H9 (cell line): ENCODE data around the gene UQCRFS1. TPM values are rescaled to one million over a fixed set of nuclear protein-coding genes. Genes with fewer than 3 reads are reported as not detected.

Source experiments
- DNase-seq: peaks from one replicate; pipeline ENCODE4 v3.0.0-alpha.2; 2017
- H2AFZ ChIP-seq: one replicate; pipeline ENCODE4 v1.6.1; 2013; ENCODE audit warnings: mild to moderate bottlenecking, low read length, control low read depth, moderate library complexity
- H2AK5ac ChIP-seq: 2 replicates; pipeline ENCODE4 v1.6.1; 2013; ENCODE audit warnings: low read length, control low read depth, mixed read lengths; ENCODE audit not compliant: insufficient read length
- H2BK120ac ChIP-seq: one replicate; pipeline ENCODE4 v1.6.1; 2013; ENCODE audit warnings: low read depth, mild to moderate bottlenecking, low read length, control low read depth, inconsistent platforms; ENCODE audit not compliant: poor library complexity, severe bottlenecking
- H2BK12ac ChIP-seq: 2 replicates; pipeline ENCODE4 v1.6.1; 2013; ENCODE audit warnings: low read length, control low read depth, mixed read lengths, low read depth; ENCODE audit not compliant: insufficient read length
- H2BK15ac ChIP-seq: 2 replicates; pipeline ENCODE4 v1.6.1; 2013; ENCODE audit warnings: low read depth, low read length, control low read depth
- H2BK20ac ChIP-seq: one replicate; pipeline ENCODE4 v1.6.1; 2013; ENCODE audit warnings: low read depth, mild to moderate bottlenecking, low read length, control low read depth, inconsistent platforms; ENCODE audit not compliant: poor library complexity, severe bottlenecking
- H2BK5ac ChIP-seq: 2 replicates; pipeline ENCODE4 v1.6.1; 2013; ENCODE audit warnings: low read length, control low read depth, mixed read lengths; ENCODE audit not compliant: insufficient read length
- H3K14ac ChIP-seq: 2 replicates; pipeline ENCODE4 v1.6.1; 2013; ENCODE audit warnings: low read length, control low read depth; ENCODE audit not compliant: insufficient read depth
- H3K18ac ChIP-seq: 2 replicates; pipeline ENCODE4 v1.6.1; 2013; ENCODE audit warnings: low read depth, mild to moderate bottlenecking, mixed read lengths, low read length, control low read depth; ENCODE audit not compliant: insufficient read length
- H3K23ac ChIP-seq: 2 replicates; pipeline ENCODE4 v1.6.1; 2013; ENCODE audit warnings: low read length, control low read depth, mixed read lengths, low read depth; ENCODE audit not compliant: insufficient read length
- H3K23me2 ChIP-seq: 2 replicates; pipeline ENCODE4 v1.6.1; 2013; ENCODE audit warnings: low read depth, mild to moderate bottlenecking, mixed read lengths, low read length, control low read depth; ENCODE audit not compliant: insufficient read length, poor library complexity, severe bottlenecking
- H3K27ac ChIP-seq: 2 replicates; pipeline ENCODE4 v1.5.1; 2013; ENCODE audit warnings: low read length, control low read depth, mixed read lengths, low read depth; ENCODE audit not compliant: insufficient read length
- H3K27me3 ChIP-seq: 2 replicates; pipeline ENCODE4 v1.6.1; 2013; ENCODE audit warnings: low read length, control low read depth, inconsistent platforms; ENCODE audit not compliant: insufficient read depth
- H3K4ac ChIP-seq: 2 replicates; pipeline ENCODE4 v1.6.1; 2013; ENCODE audit warnings: low read depth, mild to moderate bottlenecking, control low read depth, inconsistent platforms, low read length, moderate library complexity
- H3K4me1 ChIP-seq: 2 replicates; pipeline ENCODE4 v1.6.1; 2013; ENCODE audit warnings: low read length, control low read depth, inconsistent platforms; ENCODE audit not compliant: insufficient read depth
- H3K4me2 ChIP-seq: 2 replicates; pipeline ENCODE4 v1.6.1; 2013; ENCODE audit warnings: low read length, control low read depth, mixed read lengths; ENCODE audit not compliant: insufficient read length, insufficient read depth
- H3K56ac ChIP-seq: 2 replicates; pipeline ENCODE4 v1.6.1; 2013; ENCODE audit warnings: low read depth, mild to moderate bottlenecking, mixed read lengths, low read length, control low read depth; ENCODE audit not compliant: insufficient read length
- H3K79me1 ChIP-seq: 2 replicates; pipeline ENCODE4 v1.6.1; 2013; ENCODE audit warnings: low read depth, mild to moderate bottlenecking, moderate library complexity, low read length, control low read depth, inconsistent platforms; ENCODE audit not compliant: insufficient read depth, poor library complexity, severe bottlenecking
- H3K79me2 ChIP-seq: 2 replicates; pipeline ENCODE4 v1.6.1; 2013; ENCODE audit warnings: low read length, control low read depth, inconsistent platforms; ENCODE audit not compliant: insufficient read depth
- H3K9ac ChIP-seq: 2 replicates; pipeline ENCODE4 v1.6.1; 2013; ENCODE audit warnings: low read length, control low read depth, mixed read lengths; ENCODE audit not compliant: insufficient read length; ENCODE audit errors: extremely low read depth
- H3K9me3 ChIP-seq: one replicate; pipeline ENCODE4 v1.6.1; 2013; ENCODE audit warnings: low read depth, low read length, inconsistent platforms; ENCODE audit not compliant: control insufficient read depth
- H3T11ph ChIP-seq: one replicate; pipeline ENCODE4 v1.6.1; 2013; ENCODE audit warnings: mild to moderate bottlenecking, low read length, control low read depth, inconsistent platforms
- H4K20me1 ChIP-seq: one replicate; pipeline ENCODE4 v1.6.1; 2013; ENCODE audit not compliant: control insufficient read depth, insufficient read length, insufficient read depth
- H4K5ac ChIP-seq: 2 replicates; pipeline ENCODE4 v1.6.1; 2013; ENCODE audit warnings: low read depth, mild to moderate bottlenecking, mixed read lengths, low read length, control low read depth; ENCODE audit not compliant: insufficient read length
- H4K8ac ChIP-seq: replicated peaks from 2 replicates; pipeline ENCODE4 v1.6.1; 2013; ENCODE audit warnings: low read length, control low read depth, mixed read lengths, low read depth; ENCODE audit not compliant: insufficient read length
- H4K91ac ChIP-seq: 2 replicates; pipeline ENCODE4 v1.6.1; 2013; ENCODE audit warnings: low read depth, mild to moderate bottlenecking, moderate library complexity, mixed read lengths, low read length, control low read depth; ENCODE audit not compliant: insufficient read length
- H3K27ac Mint-ChIP-seq, 3 experiments: 2 replicates in 2 of 3; 3 replicates in 1 of 3; pipeline ENCODE4 v1.8.0; 2020 to 2021; ENCODE audit warnings: mixed read lengths in 3 of 3, mild to moderate bottlenecking in 1 of 3, moderate library complexity in 1 of 3
- H3K27me3 Mint-ChIP-seq: 2 replicates; pipeline ENCODE4 v1.8.0; 2021; ENCODE audit warnings: low read depth, mild to moderate bottlenecking, moderate library complexity, mixed read lengths
- H3K36me3 Mint-ChIP-seq, 3 experiments: 2 replicates in 2 of 3; 3 replicates in 1 of 3; pipeline ENCODE4 v1.8.0; 2020 to 2021; ENCODE audit warnings: low read depth in 3 of 3, mixed read lengths in 3 of 3; ENCODE audit not compliant: insufficient read depth in 1 of 3
- H3K4me1 Mint-ChIP-seq, 2 experiments: 2 replicates each; pipeline ENCODE4 v1.8.0; 2020; ENCODE audit warnings: mixed read lengths in 2 of 2
- H3K4me3 Mint-ChIP-seq, 2 experiments: 2 replicates in 1 of 2; 3 replicates in 1 of 2; pipeline ENCODE4 v1.8.0; 2020 to 2021; ENCODE audit warnings: mild to moderate bottlenecking in 2 of 2, mixed read lengths in 2 of 2, moderate library complexity in 1 of 2
- H3K9me3 Mint-ChIP-seq, 2 experiments: 2 replicates in 1 of 2; 3 replicates in 1 of 2; pipeline ENCODE4 v1.8.0; 2020; ENCODE audit warnings: mild to moderate bottlenecking in 2 of 2, mixed read lengths in 2 of 2, moderate library complexity in 1 of 2
- WGBS: extraction: QIAGEN DNeasy Blood & Tissue Kit; methylation state at CpG from one replicate; pipeline ENCODE4 v1.1.7; 2013; ENCODE audit warnings: missing lambda C conversion rate, low lambda C conversion rate, mixed read lengths; ENCODE audit not compliant: insufficient read length; ENCODE audit errors: extremely low coverage; 5-methylcytosine and 5-hydroxymethylcytosine counted together
- total RNA-seq: library from RNA; stranded (reverse); gene quantifications from 2 replicates; pipeline ENCODE4 v1.2.1, GENCODE V29; 2021
- TF ChIP-seq, protein P1 (sequence below): fragments of 200-600 bp; sonication (generic); conservative IDR thresholded peaks from 3 replicates; pipeline ENCODE4 v1.8.0; 2021; ENCODE audit warnings: antibody characterized with exemption, mild to moderate bottlenecking

Gene UQCRFS1
- total RNA-seq, 1 experiment from 2014 or later: 46.1 TPM

DNA sequence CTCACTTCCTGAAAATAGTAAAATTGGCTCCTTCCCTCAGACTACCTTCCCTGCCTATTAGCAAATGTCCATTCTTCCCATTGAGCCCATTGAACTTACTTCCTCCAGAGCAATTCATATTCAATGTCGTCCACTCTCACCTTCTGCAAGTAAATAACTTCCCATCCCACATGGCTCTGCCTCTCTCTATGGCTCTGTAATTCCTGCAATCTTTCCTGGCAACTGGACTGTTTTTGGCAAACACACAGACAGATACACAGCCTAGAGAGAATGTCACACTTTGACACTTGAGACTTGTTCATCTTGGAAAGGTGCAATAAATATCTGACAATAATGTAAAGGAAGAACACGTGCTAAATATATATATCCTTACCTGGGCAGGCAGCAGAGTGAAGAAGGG lies 18.3 kb downstream of the UQCRFS1 start:
- Histone ChIP-seq H4K20me1 (no peaks in the 10 kb centered on the region), H3K9ac (no peak overlapping the region), H4K8ac (no peak overlapping the region), H4K91ac (no peak overlapping the region), H3K4me1 (peaks cover 5% of the 10 kb centered on the region; the same call in 1 of the 2 replicates), H2BK12ac (no peak overlapping the region), H3K79me1 (no peaks in the 10 kb centered on the region), H3K14ac (no peak overlapping the region), H2BK15ac (no peak overlapping the region), H3K18ac (no peak overlapping the region), H2AFZ (peak overlapping the region; percentile 48), H3K4ac (no peak overlapping the region), H2BK5ac (no peak overlapping the region), H4K5ac (no peak overlapping the region), H3K4me2 (peak overlapping the region; percentile 8), H3K27ac (peak overlapping the region; percentile 8), H3K23ac (no peak overlapping the region), H2AK5ac (no peak overlapping the region), H2BK120ac (no peak overlapping the region), H3T11ph (no peak overlapping the region), H3K23me2 (no peaks in the 10 kb centered on the region), H3K27me3 (no peaks in the 10 kb centered on the region), H3K56ac (no peak overlapping the region), H3K9me3 (no peaks in the 10 kb centered on the region), H2BK20ac (no peak overlapping the region), H3K79me2 (no peaks in the 10 kb centered on the region)
- H3K9me3 Mint-ChIP-seq: peaks cover 8 to 18% of the 10 kb centered on the region in 2 experiments
- H3K4me3 Mint-ChIP-seq: no peak overlapping the region
- no peaks in the 10 kb centered on the region; the same call in 1 of the 2 replicates for H3K27me3 Mint-ChIP-seq
- H3K36me3 Mint-ChIP-seq: peaks cover 0 to 5% (median 4%) of the 10 kb centered on the region in 3 experiments; a peak in 4 of 7 replicates
- WGBS: no CpG with 5 or more reads among the region's 2 CpGs
- peak overlapping the region in 1 of 3 experiments; percentile 1; a peak in 1 of 7 replicates for H3K27ac Mint-ChIP-seq
- peaks cover 17 to 20% of the 10 kb centered on the region in 2 experiments for H3K4me1 Mint-ChIP-seq
- no peak for DNase-seq
- TF ChIP-seq, protein P1, sequence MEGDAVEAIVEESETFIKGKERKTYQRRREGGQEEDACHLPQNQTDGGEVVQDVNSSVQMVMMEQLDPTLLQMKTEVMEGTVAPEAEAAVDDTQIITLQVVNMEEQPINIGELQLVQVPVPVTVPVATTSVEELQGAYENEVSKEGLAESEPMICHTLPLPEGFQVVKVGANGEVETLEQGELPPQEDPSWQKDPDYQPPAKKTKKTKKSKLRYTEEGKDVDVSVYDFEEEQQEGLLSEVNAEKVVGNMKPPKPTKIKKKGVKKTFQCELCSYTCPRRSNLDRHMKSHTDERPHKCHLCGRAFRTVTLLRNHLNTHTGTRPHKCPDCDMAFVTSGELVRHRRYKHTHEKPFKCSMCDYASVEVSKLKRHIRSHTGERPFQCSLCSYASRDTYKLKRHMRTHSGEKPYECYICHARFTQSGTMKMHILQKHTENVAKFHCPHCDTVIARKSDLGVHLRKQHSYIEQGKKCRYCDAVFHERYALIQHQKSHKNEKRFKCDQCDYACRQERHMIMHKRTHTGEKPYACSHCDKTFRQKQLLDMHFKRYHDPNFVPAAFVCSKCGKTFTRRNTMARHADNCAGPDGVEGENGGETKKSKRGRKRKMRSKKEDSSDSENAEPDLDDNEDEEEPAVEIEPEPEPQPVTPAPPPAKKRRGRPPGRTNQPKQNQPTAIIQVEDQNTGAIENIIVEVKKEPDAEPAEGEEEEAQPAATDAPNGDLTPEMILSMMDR: no peak
